ENCODE measurements around the gene RAB35.

Gene RAB35

DNA sequence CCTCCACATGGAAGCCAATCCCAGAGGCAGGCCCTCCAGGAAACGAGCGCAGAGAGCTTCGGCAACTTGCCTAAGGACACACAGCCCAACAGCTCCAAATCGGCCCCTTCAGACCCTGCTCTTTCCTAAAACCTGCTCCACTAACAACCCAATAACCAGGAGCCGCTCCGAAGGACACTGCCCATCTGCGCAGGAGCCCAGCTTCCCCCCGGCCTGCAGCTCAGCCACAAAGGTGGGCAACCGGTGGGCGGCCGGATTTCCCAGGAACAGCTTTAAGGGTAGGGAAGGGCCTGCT, 13.6 kb downstream of the RAB35 start:
- Histone ChIP-seq H3K36me3 (ENCODE audit: control insufficient read depth in 2 of 2, insufficient read depth in 1 of 2, low read length in 2 of 2) (peaks cover 0 to 76% of the 10 kb centered on the region in 2 experiments; a peak in 2 of 3 replicates), H3K9me3 (ENCODE audit: control insufficient read depth, insufficient read depth, low read depth, low read length) (no peaks in the 10 kb centered on the region), H3K4me3 (ENCODE audit: low read depth, low read length) (no peak overlapping the region), H3K4me1 (ENCODE audit: control insufficient read depth, insufficient read depth, low read length) (no peaks in the 10 kb centered on the region), H3K27ac (ENCODE audit: extremely low read depth, low read depth, low read length) (no peak overlapping the region)
- TF ChIP-seq KLF10 (tag by site-specific recombination; IDR thresholded peaks at IDR 0.05), result no peak
- no peak for TF ChIP-seq ZNF221 (tag by site-specific recombination; IDR thresholded peaks at IDR 0.05; ENCODE audit: borderline replicate concordance)
- no peak for TF ChIP-seq ZNF530 (tag by site-specific recombination; IDR thresholded peaks at IDR 0.05; ENCODE audit: low read depth)
- TF ChIP-seq, protein P1, sequence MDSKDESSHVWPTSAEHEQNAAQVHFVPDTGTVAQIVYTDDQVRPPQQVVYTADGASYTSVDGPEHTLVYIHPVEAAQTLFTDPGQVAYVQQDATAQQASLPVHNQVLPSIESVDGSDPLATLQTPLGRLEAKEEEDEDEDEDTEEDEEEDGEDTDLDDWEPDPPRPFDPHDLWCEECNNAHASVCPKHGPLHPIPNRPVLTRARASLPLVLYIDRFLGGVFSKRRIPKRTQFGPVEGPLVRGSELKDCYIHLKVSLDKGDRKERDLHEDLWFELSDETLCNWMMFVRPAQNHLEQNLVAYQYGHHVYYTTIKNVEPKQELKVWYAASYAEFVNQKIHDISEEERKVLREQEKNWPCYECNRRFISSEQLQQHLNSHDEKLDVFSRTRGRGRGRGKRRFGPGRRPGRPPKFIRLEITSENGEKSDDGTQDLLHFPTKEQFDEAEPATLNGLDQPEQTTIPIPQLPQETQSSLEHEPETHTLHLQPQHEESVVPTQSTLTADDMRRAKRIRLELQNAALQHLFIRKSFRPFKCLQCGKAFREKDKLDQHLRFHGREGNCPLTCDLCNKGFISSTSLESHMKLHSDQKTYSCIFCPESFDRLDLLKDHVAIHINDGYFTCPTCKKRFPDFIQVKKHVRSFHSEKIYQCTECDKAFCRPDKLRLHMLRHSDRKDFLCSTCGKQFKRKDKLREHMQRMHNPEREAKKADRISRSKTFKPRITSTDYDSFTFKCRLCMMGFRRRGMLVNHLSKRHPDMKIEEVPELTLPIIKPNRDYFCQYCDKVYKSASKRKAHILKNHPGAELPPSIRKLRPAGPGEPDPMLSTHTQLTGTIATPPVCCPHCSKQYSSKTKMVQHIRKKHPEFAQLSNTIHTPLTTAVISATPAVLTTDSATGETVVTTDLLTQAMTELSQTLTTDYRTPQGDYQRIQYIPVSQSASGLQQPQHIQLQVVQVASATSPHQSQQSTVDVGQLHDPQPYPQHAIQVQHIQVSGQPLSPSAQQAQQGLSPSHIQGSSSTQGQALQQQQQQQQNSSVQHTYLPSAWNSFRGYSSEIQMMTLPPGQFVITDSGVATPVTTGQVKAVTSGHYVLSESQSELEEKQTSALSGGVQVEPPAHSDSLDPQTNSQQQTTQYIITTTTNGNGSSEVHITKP (tag by site-specific recombination; IDR thresholded peaks at IDR 0.05), result no peak
- TF ChIP-seq, protein P2, sequence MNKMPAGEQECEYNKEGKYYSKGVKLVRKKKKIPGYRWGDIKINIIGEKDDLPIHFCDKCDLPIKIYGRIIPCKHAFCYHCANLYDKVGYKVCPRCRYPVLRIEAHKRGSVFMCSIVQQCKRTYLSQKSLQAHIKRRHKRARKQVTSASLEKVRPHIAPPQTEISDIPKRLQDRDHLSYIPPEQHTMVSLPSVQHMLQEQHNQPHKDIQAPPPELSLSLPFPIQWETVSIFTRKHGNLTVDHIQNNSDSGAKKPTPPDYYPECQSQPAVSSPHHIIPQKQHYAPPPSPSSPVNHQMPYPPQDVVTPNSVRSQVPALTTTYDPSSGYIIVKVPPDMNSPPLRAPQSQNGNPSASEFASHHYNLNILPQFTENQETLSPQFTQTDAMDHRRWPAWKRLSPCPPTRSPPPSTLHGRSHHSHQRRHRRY (tag by site-specific recombination; IDR thresholded peaks at IDR 0.05), result no peak
- TF ChIP-seq ZNF544 (tag by site-specific recombination; IDR thresholded peaks at IDR 0.05), result no peak
- no peak for TF ChIP-seq ZNF792 (tag by site-specific recombination; IDR thresholded peaks at IDR 0.05)
- TF ChIP-seq ZNF416 (tag by site-specific recombination; IDR thresholded peaks at IDR 0.05), result no peak
- ChIA-PET POLR2A (no interaction called here), CTCF (no interaction called here)

DNA sequence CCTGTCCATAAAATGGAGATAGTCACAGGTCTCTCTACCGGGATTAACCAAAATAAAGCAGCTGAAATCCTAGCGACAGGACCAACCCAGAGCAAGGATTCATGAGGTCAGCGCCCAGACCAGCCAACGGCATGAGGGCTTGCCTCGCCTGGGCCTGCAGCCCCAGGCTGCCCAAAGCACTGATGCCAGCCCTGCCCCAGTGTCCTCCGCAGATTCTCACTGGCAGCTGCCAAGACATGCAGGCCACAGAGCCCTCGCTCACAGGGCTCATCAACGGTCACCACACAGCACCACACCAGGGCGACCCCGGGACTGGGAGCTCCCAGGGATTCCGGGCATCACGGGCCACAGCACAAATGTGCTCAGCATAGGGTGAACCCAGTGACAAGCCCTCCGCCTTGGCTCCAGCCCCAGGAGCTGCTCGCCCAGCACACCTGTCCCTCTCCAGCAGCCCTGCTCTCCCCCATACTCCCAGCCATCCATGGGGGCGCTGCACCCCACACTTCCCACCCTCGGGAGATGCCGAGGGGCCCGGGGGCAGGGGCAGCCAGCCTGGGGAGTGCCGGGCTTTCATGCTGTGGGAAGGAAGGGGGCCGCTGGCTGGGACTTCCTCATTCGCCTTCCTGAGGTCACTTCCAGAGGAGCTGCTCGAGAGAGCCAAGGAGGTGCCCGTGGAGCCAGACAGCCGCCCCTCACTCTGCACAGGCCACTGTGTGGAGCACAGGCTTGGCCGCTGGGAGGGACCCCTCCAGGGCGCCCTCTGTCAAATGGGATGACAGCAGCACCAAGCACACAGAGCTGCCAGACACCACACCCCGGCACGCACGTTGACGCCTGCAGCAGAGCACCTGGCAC, 14.1 kb downstream of the RAB35 start:
- ChIA-PET CTCF (interaction anchor here (0.6 to 2.3 kb wide), 2 partner anchors 15 to 454 kb away, joined by 5 read pairs; no protein-coding TSS in a partner anchor), POLR2A (interaction anchor here (0.6 kb wide), 1 partner anchor 106 kb away, joined by 4 read pairs; no protein-coding TSS in a partner anchor)
- no peak overlapping the region for H3K4me3 ChIP-seq (ENCODE audit: low read depth, low read length)
- TF ChIP-seq ZNF423 (tag by site-specific recombination; IDR thresholded peaks at IDR 0.05) (no peak), ZNF324 (tag by site-specific recombination; IDR thresholded peaks at IDR 0.05) (no peak), ZNF223 (tag by site-specific recombination; IDR thresholded peaks at IDR 0.05) (no peak), ZNF155 (tag by site-specific recombination; IDR thresholded peaks at IDR 0.05) (no peak), ZNF274 (IDR thresholded peaks at IDR 0.05; ENCODE audit: low read length) (no peak), ZNF274 (tag by site-specific recombination; IDR thresholded peaks at IDR 0.05; ENCODE audit: borderline replicate concordance) (no peak), ZNF48 (tag by site-specific recombination; IDR thresholded peaks at IDR 0.05) (no peak)
- TF ChIP-seq, protein P3, sequence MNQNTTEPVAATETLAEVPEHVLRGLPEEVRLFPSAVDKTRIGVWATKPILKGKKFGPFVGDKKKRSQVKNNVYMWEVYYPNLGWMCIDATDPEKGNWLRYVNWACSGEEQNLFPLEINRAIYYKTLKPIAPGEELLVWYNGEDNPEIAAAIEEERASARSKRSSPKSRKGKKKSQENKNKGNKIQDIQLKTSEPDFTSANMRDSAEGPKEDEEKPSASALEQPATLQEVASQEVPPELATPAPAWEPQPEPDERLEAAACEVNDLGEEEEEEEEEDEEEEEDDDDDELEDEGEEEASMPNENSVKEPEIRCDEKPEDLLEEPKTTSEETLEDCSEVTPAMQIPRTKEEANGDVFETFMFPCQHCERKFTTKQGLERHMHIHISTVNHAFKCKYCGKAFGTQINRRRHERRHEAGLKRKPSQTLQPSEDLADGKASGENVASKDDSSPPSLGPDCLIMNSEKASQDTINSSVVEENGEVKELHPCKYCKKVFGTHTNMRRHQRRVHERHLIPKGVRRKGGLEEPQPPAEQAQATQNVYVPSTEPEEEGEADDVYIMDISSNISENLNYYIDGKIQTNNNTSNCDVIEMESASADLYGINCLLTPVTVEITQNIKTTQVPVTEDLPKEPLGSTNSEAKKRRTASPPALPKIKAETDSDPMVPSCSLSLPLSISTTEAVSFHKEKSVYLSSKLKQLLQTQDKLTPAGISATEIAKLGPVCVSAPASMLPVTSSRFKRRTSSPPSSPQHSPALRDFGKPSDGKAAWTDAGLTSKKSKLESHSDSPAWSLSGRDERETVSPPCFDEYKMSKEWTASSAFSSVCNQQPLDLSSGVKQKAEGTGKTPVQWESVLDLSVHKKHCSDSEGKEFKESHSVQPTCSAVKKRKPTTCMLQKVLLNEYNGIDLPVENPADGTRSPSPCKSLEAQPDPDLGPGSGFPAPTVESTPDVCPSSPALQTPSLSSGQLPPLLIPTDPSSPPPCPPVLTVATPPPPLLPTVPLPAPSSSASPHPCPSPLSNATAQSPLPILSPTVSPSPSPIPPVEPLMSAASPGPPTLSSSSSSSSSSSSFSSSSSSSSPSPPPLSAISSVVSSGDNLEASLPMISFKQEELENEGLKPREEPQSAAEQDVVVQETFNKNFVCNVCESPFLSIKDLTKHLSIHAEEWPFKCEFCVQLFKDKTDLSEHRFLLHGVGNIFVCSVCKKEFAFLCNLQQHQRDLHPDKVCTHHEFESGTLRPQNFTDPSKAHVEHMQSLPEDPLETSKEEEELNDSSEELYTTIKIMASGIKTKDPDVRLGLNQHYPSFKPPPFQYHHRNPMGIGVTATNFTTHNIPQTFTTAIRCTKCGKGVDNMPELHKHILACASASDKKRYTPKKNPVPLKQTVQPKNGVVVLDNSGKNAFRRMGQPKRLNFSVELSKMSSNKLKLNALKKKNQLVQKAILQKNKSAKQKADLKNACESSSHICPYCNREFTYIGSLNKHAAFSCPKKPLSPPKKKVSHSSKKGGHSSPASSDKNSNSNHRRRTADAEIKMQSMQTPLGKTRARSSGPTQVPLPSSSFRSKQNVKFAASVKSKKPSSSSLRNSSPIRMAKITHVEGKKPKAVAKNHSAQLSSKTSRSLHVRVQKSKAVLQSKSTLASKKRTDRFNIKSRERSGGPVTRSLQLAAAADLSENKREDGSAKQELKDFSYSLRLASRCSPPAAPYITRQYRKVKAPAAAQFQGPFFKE (tag by site-specific recombination; IDR thresholded peaks at IDR 0.05; ENCODE audit: borderline replicate concordance), result no peak
- H3K9me3 ChIP-seq (ENCODE audit: control insufficient read depth, insufficient read depth, low read depth, low read length), result no peaks in the 10 kb centered on the region
- H3K36me3 ChIP-seq (ENCODE audit: control insufficient read depth in 2 of 2, insufficient read depth in 1 of 2, low read length in 2 of 2), result peaks cover 0 to 76% of the 10 kb centered on the region in 2 experiments; a peak in 2 of 3 replicates
- H3K4me1 ChIP-seq (ENCODE audit: control insufficient read depth, insufficient read depth, low read length), result no peaks in the 10 kb centered on the region
- H3K27ac ChIP-seq (ENCODE audit: extremely low read depth, low read depth, low read length), result no peak overlapping the region

Data from HEK293 (cell line).